Lung (tissue), 12 donors: ENCODE results near the gene PREP. TPM values are rescaled to one million over a fixed set of nuclear protein-coding genes. Genes with fewer than 3 reads are reported as not detected.
A peak's percentile ranks its signal among the peaks of the same experiment; 100 is the strongest.

Experiments
- ATAC-seq: fragments of 200-7000 bp; cut with Tn5 transposase; one replicate; pipeline ENCODE4 v1.9.1; 2020; ENCODE audit warnings: moderate number of reproducible peaks; ENCODE audit not compliant: insufficient read depth, low FRiP score
- DNase-seq, 3 donors: peaks; one replicate each; pipeline ENCODE4 v3.0.0-alpha.2; 2013 to 2017
- H3K27ac ChIP-seq, 2 donors: one replicate each; pipeline ENCODE4 v1.5.1; 2013; ENCODE audit warnings: mild to moderate bottlenecking in 2 of 2, moderate library complexity in 2 of 2, control low read depth in 1 of 2, inconsistent platforms in 1 of 2, low read depth in 1 of 2, low read length in 1 of 2
- H3K27me3 ChIP-seq, 3 donors: one replicate each; pipeline ENCODE4 v1.5.1; 2013; ENCODE audit warnings: low read length in 2 of 3; ENCODE audit not compliant: control insufficient read depth in 3 of 3, insufficient read depth in 3 of 3
- H3K36me3 ChIP-seq, 4 donors: one replicate each; pipeline ENCODE4 v1.5.1; 2013; ENCODE audit warnings: low read length in 4 of 4, mild to moderate bottlenecking in 1 of 4, moderate library complexity in 1 of 4; ENCODE audit not compliant: control insufficient read depth in 4 of 4, insufficient read depth in 4 of 4
- H3K4me1 ChIP-seq, 5 donors: one replicate each; pipeline ENCODE4 v1.5.1; 2013; ENCODE audit warnings: low read length in 5 of 5, mild to moderate bottlenecking in 2 of 5, moderate library complexity in 1 of 5; ENCODE audit not compliant: control insufficient read depth in 5 of 5, insufficient read depth in 5 of 5
- H3K4me3 ChIP-seq: one replicate; pipeline ENCODE4 v1.5.1; 2013; ENCODE audit warnings: mild to moderate bottlenecking, control low read depth, moderate library complexity
- H3K9ac ChIP-seq, 2 donors: one replicate each; pipeline ENCODE4 v1.5.1; 2013; ENCODE audit warnings: low read length in 2 of 2, control low read depth in 1 of 2; ENCODE audit not compliant: insufficient read depth in 1 of 2
- H3K9me3 ChIP-seq, 4 donors: one replicate each; pipeline ENCODE4 v1.5.1; 2013; ENCODE audit warnings: low read length in 3 of 4, mild to moderate bottlenecking in 1 of 4, moderate library complexity in 1 of 4; ENCODE audit not compliant: control insufficient read depth in 4 of 4, insufficient read depth in 3 of 4
- WGBS, 2 donors: extraction: QIAGEN DNeasy Blood & Tissue Kit; methylation state at CpG; one replicate each; pipeline ENCODE4 v1.1.7; 2013; 5-methylcytosine and 5-hydroxymethylcytosine counted together
- polyA plus RNA-seq, 2 donors: library from polyadenylated mRNA; stranded (reverse); fragments of 200-250 nt; gene quantifications; one replicate each; pipeline ENCODE4 v1.2.1, GENCODE V29; 2013
- total RNA-seq, 2 donors: library from RNA; depleted of rRNA in 1 of 2; stranded (reverse); fragments of >200 nt in 1 of 2; gene quantifications; one replicate each; pipeline ENCODE4 v1.2.1, GENCODE V29; 2014 to 2021
- TF ChIP-seq, protein P1 (sequence below): IDR thresholded peaks from 2 replicates; pipeline ENCODE4 v1.5.1; 2012; ENCODE audit warnings: mild to moderate bottlenecking; ENCODE audit errors: control extremely low read depth, extremely low read depth
- donor health status: control.
- donor health status: control.
- donor health status: Bipolar disorder and iron deficiency.
- donor health status: healthy.
- donor health status: DM: yes; HTN: yes; CAD: no.

The PREP gene
- total and polyA plus RNA-seq, 4 donors, result 20.3 to 31.3 (median 25.1) TPM

DNA sequence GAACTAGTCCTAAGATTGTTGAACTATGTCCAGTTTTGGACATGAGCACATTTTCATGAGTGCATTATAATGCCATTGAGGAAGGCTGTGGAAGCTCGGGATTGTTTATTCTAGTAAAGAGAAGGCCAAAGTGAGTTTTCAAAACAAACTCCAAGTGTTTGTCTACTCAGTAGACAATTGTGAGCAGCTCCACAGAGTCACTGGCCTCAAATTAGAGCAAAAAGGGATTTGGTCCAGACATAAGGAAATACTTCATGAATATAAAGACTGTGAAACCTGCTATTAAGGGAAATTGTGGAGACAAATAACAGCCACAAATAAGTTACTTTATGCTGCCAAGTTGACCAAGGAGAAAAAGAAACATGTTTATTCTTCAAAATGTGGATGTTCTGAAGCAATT is 42.6 kb upstream of the PREP start:
- no peak overlapping the region for H3K4me3 ChIP-seq
- H3K4me1 ChIP-seq, result no peaks in the 10 kb centered on the region
- no peak overlapping the region for H3K9ac ChIP-seq
- no peaks in the 10 kb centered on the region for H3K27me3 ChIP-seq
- no peak for ATAC-seq
- peaks cover 0 to 4% (median 0%) of the 10 kb centered on the region in 4 donors for H3K9me3 ChIP-seq
- peak in 1 of 3 donors; percentile 8 for DNase-seq
- no peaks in the 10 kb centered on the region for H3K36me3 ChIP-seq
- no peak overlapping the region for H3K27ac ChIP-seq
- TF ChIP-seq, protein P1, sequence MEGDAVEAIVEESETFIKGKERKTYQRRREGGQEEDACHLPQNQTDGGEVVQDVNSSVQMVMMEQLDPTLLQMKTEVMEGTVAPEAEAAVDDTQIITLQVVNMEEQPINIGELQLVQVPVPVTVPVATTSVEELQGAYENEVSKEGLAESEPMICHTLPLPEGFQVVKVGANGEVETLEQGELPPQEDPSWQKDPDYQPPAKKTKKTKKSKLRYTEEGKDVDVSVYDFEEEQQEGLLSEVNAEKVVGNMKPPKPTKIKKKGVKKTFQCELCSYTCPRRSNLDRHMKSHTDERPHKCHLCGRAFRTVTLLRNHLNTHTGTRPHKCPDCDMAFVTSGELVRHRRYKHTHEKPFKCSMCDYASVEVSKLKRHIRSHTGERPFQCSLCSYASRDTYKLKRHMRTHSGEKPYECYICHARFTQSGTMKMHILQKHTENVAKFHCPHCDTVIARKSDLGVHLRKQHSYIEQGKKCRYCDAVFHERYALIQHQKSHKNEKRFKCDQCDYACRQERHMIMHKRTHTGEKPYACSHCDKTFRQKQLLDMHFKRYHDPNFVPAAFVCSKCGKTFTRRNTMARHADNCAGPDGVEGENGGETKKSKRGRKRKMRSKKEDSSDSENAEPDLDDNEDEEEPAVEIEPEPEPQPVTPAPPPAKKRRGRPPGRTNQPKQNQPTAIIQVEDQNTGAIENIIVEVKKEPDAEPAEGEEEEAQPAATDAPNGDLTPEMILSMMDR, result no peak
- WGBS, 2 donors, result 35 to 79% methylated on average over 1 of the region's 1 CpG

DNA sequence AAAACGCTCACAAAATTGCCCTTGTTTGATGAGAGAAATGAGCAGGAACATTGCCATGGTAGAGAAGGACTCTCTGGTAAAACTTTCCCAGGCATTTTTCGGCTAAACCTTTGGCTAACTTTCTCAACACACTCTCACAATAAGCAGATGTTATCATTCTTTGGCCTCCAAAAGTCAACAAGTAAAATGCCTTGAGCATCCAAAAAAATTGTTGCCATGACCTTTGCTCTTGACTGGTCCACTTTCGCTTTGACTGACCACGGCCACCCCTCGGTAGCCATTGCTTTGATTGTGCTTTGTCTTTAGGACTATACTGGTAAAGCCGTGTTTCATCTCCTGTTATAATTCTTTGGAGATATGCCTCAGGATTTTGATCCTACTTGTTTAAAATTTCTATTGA is 41.1 kb upstream of the PREP start:
- DNase-seq (no peak), ATAC-seq (no peak)
- H3K4me3 ChIP-seq, result no peak overlapping the region
- TF ChIP-seq, protein P1, result no peak
- H3K27me3 ChIP-seq, result no peaks in the 10 kb centered on the region
- 92 to 94% methylated on average over 6 of the region's 6 CpGs for WGBS, 2 donors
- peaks cover 0 to 4% (median 0%) of the 10 kb centered on the region in 4 donors for H3K9me3 ChIP-seq
- H3K4me1 ChIP-seq, result no peaks in the 10 kb centered on the region
- H3K36me3 ChIP-seq, result no peaks in the 10 kb centered on the region
- H3K9ac ChIP-seq, result no peak overlapping the region
- no peak overlapping the region for H3K27ac ChIP-seq

DNA sequence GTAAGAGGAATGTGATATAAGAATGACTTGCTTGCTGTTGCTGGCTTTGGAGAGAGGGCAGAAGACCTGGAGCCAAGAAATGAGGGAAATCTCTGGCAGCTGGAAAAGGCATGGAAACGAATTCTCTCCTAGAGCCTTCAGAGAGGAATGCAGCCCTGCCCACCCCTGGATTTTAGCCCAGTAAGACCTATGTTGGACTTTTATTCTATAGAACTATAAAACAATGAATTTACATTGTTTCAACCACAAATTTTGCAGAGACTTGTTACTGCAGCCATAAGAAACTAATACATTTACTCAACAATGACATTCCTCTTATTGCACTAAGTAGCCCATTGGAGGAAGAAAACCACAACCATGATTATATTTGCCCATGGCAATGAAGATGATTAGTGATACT is 39.5 kb upstream of the PREP start:
- ATAC-seq (no peak), DNase-seq (no peak)
- H3K9ac ChIP-seq, result no peak overlapping the region
- H3K4me1 ChIP-seq, result no peaks in the 10 kb centered on the region
- no peaks in the 10 kb centered on the region for H3K36me3 ChIP-seq
- H3K4me3 ChIP-seq, result no peak overlapping the region
- H3K27me3 ChIP-seq, result no peaks in the 10 kb centered on the region
- H3K27ac ChIP-seq, result no peak overlapping the region
- peaks cover 0 to 4% (median 0%) of the 10 kb centered on the region in 4 donors for H3K9me3 ChIP-seq
- WGBS, 2 donors, result 80 to 92% methylated on average over 1 of the region's 1 CpG
- TF ChIP-seq, protein P1, result no peak

DNA sequence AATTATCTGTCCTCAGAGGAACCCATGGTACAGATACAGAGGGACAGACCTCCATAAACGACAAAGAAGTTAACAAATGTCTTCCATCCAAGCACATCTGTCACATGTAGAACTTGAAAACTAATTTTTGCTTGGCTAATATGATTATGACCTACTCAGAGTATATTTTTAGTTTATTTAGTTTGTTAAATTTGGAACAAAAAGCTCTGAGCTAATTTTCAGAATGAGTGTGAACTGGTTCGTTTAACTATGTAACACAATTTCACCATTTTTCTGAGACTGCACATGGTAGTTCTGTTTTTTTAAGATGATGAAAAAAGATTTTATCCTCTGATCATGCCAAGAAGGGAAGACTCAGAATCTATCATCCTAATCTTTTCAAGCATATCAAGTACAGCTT is 34.4 kb upstream of the PREP start:
- no peak overlapping the region for H3K27ac ChIP-seq
- 70 to 76% methylated on average over 2 of the region's 2 CpGs for WGBS, 2 donors
- TF ChIP-seq, protein P1, result no peak

More for the DNA sequence above, 34.4 kb upstream of the PREP start:
- Histone ChIP-seq H3K9ac (no peak overlapping the region), H3K9me3 (no peaks in the 10 kb centered on the region), H3K4me1 (no peaks in the 10 kb centered on the region), H3K36me3 (no peaks in the 10 kb centered on the region), H3K4me3 (no peak overlapping the region), H3K27me3 (no peaks in the 10 kb centered on the region)
- no peak for ATAC-seq
- no peak for DNase-seq
